Measurements from ENCODE around the gene TBC1D2. TPM values are rescaled to one million over a fixed set of nuclear protein-coding genes. Genes with fewer than 3 reads are reported as not detected.

Gene TBC1D2
- polyA plus RNA-seq, 6 donors from 2014 or later, result 1.3 to 3.1 (median 1.6) TPM; not detected in 1

DNA sequence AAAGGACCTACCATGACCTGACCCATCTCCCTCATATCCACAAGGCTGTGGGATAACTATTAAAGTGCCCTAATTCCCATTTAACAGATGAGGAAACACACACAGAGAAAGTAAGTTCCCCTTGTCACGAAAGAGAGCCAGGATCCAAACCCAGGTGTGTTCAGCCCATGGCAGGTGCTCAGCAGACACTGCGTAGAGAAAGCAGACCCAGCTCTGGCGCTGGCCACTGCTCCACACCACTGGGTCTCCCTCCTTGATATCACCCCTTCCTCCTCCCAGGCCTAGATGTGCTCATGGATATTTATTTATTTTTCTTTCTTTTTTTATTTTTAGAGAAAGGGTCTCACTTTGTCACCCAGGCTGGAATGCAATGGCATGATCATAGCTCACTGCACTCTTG is 39.1 kb downstream of the TBC1D2 start:
- H3K36me3 Mint-ChIP-seq, result peaks cover 0 to 10% of the 10 kb centered on the region in 2 donors
- ATAC-seq (ENCODE audit: low read depth in 2 of 2), result no peak
- H3K27ac Mint-ChIP-seq, result no peak overlapping the region
- H3K4me3 Mint-ChIP-seq, result no peak overlapping the region
- no peaks in the 10 kb centered on the region for H3K27me3 Mint-ChIP-seq
- no peak for DNase-seq
- no peaks in the 10 kb centered on the region for H3K9me3 Mint-ChIP-seq
- no peaks in the 10 kb centered on the region for H3K4me1 Mint-ChIP-seq

DNA sequence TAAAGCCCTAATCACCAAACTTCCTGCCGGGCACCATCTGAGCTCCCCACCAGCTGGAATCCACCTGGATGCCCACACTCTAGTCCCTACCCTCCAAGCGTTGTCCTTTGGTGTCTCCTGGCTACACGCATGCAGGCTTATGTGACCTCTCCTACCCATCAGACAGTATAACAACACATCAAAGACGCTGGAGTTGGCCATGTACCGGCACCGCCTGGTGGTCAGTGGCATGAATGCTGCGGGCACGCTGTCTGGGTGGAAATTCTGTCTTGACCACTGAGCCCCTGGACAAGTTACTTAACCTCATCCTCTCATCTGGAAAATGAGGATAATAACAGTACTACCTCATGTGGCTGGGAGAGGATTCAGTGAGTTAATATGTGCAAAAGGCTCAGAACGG is 39.6 kb downstream of the TBC1D2 start:
- no peak for DNase-seq
- Mint-ChIP-seq H3K27me3 (no peaks in the 10 kb centered on the region), H3K36me3 (peaks cover 0 to 10% of the 10 kb centered on the region in 2 donors), H3K27ac (peak overlapping the region in 1 of 6 donors; percentile 0), H3K4me3 (no peak overlapping the region), H3K9me3 (no peaks in the 10 kb centered on the region), H3K4me1 (no peaks in the 10 kb centered on the region)
- ATAC-seq (ENCODE audit: low read depth in 2 of 2), result no peak

DNA sequence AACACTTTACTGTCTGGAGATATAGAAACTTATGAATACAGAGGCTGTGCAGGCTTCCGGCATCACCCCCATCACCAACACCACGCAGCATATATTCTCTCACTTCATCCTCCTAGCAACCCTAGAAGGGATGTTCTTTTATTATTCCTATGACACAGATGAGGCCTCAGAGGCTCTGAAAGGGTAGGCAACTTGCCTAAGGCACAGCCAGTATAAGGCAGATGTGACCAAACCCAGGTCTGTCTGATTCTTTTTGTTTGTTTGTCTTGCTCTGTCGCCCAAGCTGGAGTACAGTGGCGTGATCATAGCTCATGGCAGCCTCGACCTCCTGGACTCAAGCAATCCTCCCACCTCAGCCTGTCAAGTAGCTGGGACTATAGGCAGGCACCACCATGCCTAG is 40.2 kb downstream of the TBC1D2 start:
- Mint-ChIP-seq H3K27me3 (no peaks in the 10 kb centered on the region), H3K4me1 (no peaks in the 10 kb centered on the region), H3K4me3 (no peak overlapping the region), H3K9me3 (no peaks in the 10 kb centered on the region), H3K36me3 (peaks cover 0 to 10% of the 10 kb centered on the region in 2 donors), H3K27ac (peak overlapping the region in 2 of 6 donors; percentile 0 to 61)
- no peak for ATAC-seq (ENCODE audit: low read depth in 2 of 2)
- DNase-seq, result no peak

DNA sequence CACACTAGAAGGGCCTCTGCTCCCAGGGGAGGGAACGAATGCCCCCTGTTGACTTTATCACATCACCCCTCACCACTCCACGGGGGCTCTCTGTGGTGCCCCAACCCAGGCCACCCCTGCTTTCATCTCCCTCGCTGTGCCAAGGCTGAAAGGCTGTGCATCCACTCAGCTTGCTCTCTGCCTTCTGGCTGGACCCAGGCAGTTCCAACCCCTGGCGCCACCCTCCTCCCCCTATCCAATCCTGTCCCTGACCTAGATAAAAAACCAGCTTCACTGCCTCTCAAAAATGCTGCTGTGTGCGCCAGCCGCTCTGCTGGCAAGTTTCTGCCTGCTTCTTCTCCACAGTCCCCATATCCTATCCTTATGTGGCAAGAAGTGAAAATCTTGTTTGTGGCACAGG is 40.6 kb downstream of the TBC1D2 start:
- ATAC-seq (ENCODE audit: low read depth in 2 of 2) (no peak), DNase-seq (no peak)
- H3K4me3 Mint-ChIP-seq, result no peak overlapping the region
- H3K27ac Mint-ChIP-seq, result peak overlapping the region in 2 of 6 donors; percentile 16 to 71
- no peaks in the 10 kb centered on the region for H3K9me3 Mint-ChIP-seq
- H3K4me1 Mint-ChIP-seq, result no peaks in the 10 kb centered on the region
- peaks cover 0 to 10% of the 10 kb centered on the region in 2 donors for H3K36me3 Mint-ChIP-seq
- no peaks in the 10 kb centered on the region for H3K27me3 Mint-ChIP-seq

DNA sequence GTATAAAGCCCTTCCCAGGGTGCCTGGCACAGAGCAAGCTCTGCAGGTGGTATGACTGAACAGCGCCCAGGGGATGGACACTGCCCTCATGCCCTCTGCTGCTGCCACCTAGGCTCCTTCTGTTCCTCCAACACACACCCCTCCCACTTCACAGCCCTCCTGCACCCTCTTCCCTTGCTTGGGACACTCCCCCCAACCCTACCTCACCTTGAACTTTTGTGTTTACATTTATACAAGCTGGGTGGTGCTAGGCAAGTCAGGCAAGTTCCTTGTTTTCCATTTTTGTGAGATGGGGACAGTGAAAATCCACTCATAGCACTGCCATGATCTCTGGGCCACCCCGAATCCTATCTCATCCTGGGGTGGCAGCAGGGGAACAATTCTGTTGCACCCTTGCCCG is 44.2 kb downstream of the TBC1D2 start:
- Mint-ChIP-seq H3K4me1 (peaks cover 0 to 1% (median 0%) of the 10 kb centered on the region in 3 donors), H3K9me3 (no peaks in the 10 kb centered on the region), H3K4me3 (no peak overlapping the region), H3K36me3 (peaks cover 0 to 10% of the 10 kb centered on the region in 2 donors), H3K27me3 (no peaks in the 10 kb centered on the region), H3K27ac (no peak overlapping the region)
- no peak for DNase-seq
- no peak for ATAC-seq (ENCODE audit: low read depth in 2 of 2)

DNA sequence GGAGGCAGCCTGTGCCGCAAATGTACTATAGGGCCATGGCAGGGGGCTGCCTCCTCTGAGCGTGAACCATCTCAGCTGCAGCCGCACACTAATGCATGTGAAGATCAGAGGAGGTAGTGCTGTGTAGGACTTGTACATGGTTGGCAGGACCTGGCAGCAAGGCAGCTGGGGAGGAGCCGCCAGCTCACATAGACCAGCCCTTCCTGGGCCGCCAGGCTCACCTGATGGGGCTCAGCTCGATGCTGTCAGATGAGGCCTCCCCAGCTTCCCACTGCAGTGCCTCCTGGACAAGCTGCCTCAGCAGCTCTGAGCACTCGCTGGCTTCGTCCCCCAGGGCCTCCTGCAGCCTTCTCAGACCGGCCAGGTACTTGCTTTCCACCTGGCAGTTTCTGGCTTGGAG is 45.0 kb downstream of the TBC1D2 start:
- Mint-ChIP-seq H3K27me3 (no peaks in the 10 kb centered on the region), H3K4me3 (no peak overlapping the region), H3K27ac (no peak overlapping the region), H3K36me3 (peaks cover 0 to 9% of the 10 kb centered on the region in 2 donors), H3K9me3 (no peaks in the 10 kb centered on the region), H3K4me1 (peaks cover 0 to 9% (median 4%) of the 10 kb centered on the region in 3 donors)
- ATAC-seq (ENCODE audit: low read depth in 2 of 2), result no peak
- DNase-seq, result no peak

DNA sequence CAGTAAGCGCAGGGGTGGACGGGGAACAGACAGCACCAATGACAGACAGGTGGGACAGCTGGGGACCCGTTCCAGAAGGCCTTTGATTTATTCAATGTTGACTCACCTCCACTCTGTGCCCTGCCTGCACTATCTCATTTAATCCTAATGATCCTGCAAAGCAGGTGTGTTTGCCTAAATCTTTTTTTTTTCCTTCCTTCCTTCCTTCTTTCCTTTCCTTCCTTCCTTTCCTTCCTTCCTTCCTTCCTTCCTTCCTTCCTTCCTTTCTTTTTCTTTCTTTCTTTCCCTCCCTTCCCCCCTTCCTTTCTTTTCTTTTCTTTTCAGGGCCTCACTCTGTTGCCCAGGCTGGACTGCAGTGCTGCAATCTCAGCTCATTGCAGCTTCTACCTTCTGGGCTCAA is 45.9 kb downstream of the TBC1D2 start:
- H3K4me3 Mint-ChIP-seq, result no peak overlapping the region
- peak overlapping the region in 1 of 6 donors; percentile 81 for H3K27ac Mint-ChIP-seq
- H3K36me3 Mint-ChIP-seq, result no peaks in the 10 kb centered on the region
- peaks cover 0 to 10% (median 5%) of the 10 kb centered on the region in 3 donors for H3K4me1 Mint-ChIP-seq
- ATAC-seq (ENCODE audit: low read depth in 2 of 2), result no peak
- no peak for DNase-seq
- no peaks in the 10 kb centered on the region for H3K27me3 Mint-ChIP-seq
- H3K9me3 Mint-ChIP-seq, result no peaks in the 10 kb centered on the region

DNA sequence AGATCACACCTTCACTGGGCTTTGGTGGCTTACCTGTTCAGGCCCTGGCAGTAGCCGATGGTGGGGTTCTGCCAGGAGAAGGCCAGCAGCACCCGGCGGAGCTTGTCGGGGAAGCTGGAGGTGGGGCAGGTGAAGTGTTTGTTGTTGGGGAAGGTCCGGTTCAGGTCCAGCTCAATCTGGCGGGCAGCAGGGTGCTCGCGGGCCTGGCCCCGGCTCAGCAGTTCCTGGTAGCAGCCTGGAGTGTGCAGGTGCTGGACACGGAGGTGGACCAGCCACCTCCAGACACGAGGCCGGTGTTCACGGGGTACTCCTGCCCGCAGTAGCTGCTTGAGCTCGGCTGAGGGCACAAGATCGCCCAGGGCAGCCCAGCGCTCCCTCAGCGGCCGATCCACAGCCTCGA is 46.8 kb downstream of the TBC1D2 start:
- no peaks in the 10 kb centered on the region for H3K27me3 Mint-ChIP-seq
- H3K4me3 Mint-ChIP-seq, result no peak overlapping the region
- H3K36me3 Mint-ChIP-seq, result no peaks in the 10 kb centered on the region
- ATAC-seq (ENCODE audit: low read depth in 2 of 2) (no peak), DNase-seq (no peak)
- H3K27ac Mint-ChIP-seq, result no peak overlapping the region
- no peaks in the 10 kb centered on the region for H3K9me3 Mint-ChIP-seq
- H3K4me1 Mint-ChIP-seq, result peaks cover 0 to 10% (median 5%) of the 10 kb centered on the region in 3 donors

DNA sequence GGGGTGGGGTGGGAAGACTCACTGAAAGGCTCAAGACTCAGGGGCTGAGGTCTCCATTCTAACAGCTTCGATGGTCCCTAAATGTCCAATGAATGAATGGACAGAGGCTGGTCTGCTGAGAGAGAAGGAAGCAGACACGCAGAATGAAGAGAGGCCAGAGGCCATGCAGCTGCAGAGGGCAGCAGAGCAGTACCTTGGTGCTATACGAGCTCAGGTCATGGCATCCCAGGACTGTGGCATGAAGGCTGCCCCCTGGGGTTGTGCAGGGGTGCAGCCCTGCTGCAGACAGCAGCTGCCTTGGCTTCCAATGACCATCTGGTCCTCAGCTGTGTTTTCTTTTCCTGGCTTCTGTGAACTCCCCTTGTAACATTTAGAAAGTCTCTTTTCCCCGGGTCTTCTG is 47.8 kb downstream of the TBC1D2 start:
- Mint-ChIP-seq H3K4me1 (peaks cover 0 to 10% (median 5%) of the 10 kb centered on the region in 3 donors), H3K9me3 (no peaks in the 10 kb centered on the region), H3K36me3 (no peaks in the 10 kb centered on the region), H3K27ac (peak overlapping the region in 1 of 6 donors; percentile 90), H3K27me3 (no peaks in the 10 kb centered on the region), H3K4me3 (no peak overlapping the region)
- ATAC-seq (ENCODE audit: low read depth in 2 of 2) (no peak), DNase-seq (no peak)

DNA sequence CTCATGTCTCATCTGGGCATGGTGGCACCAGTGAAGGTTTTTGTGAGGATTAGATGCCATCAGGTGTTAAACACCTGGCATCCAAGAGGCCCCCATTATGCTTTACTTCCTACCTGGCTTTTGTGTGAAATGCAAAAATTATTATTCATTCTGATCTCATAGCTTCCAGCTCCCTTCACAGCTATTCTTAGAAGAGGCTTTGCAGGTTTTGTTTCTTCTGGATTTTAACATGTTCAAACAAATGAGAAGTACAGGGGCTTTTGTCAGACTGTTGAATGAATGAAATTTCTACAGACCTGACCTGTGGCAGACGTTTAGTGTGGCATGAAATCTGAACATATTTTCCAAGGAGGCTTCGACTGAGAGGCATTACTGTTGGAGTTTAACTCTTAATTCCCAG is 48.7 kb downstream of the TBC1D2 start:
- Mint-ChIP-seq H3K36me3 (no peaks in the 10 kb centered on the region), H3K9me3 (no peaks in the 10 kb centered on the region)

DNA sequence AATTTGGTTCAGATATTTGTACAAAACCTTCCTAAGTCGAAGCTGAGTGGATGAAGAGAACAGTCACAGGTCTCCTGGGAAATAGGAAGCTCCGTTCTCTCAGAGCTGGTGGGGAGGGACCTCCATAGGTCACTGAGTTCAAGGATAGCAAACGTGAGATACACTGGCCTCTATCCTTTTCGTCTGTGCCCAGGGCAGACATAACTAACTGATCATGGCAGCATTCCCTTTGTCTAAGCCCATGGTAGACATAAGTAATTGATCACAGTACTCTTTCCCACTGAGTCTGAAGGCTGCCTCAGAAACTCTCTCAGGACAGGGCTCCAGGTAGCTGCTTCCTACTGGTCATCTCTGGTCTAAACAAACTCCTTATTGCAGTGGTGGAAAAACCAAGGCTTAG is 50.8 kb downstream of the TBC1D2 start:
- no peak for ATAC-seq (ENCODE audit: low read depth in 2 of 2)
- Mint-ChIP-seq H3K4me3 (peak overlapping the region in 1 of 8 donors; percentile 25), H3K4me1 (peaks cover 0 to 16% (median 5%) of the 10 kb centered on the region in 3 donors), H3K36me3 (no peaks in the 10 kb centered on the region), H3K27me3 (no peaks in the 10 kb centered on the region), H3K9me3 (no peaks in the 10 kb centered on the region), H3K27ac (no peak overlapping the region)
- no peak for DNase-seq

More for the DNA sequence above, 48.7 kb downstream of the TBC1D2 start:
- Mint-ChIP-seq H3K4me3 (no peak overlapping the region), H3K27me3 (no peaks in the 10 kb centered on the region), H3K27ac (peak overlapping the region in 1 of 6 donors; percentile 90), H3K4me1 (peaks cover 0 to 10% (median 5%) of the 10 kb centered on the region in 3 donors)
- DNase-seq (no peak), ATAC-seq (ENCODE audit: low read depth in 2 of 2) (no peak)

DNA sequence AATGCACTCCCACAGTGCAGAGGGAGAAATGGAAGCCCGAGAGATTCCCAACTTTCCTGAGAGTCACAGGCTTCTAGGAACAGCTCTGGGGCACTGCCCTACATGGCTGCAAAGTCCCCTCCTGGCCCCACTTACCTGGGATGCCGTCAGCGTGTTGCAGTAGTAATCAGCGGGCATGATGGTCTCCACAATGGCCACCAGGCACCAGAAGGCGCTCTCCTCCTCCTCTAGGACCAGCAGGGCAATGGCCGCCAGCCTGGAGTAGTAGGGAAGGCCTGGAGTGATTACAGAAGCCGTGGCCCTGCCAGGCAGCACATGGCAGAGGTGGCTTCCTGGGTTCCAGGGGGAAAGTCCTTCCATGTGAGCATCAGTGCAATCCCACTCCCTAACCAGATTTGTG is 52.3 kb downstream of the TBC1D2 start:
- H3K27ac Mint-ChIP-seq, result no peak overlapping the region
- ATAC-seq (ENCODE audit: low read depth in 2 of 2) (no peak), DNase-seq (no peak)
- no peaks in the 10 kb centered on the region for H3K36me3 Mint-ChIP-seq
- no peak overlapping the region for H3K4me3 Mint-ChIP-seq
- no peaks in the 10 kb centered on the region for H3K27me3 Mint-ChIP-seq
- no peaks in the 10 kb centered on the region for H3K9me3 Mint-ChIP-seq
- peaks cover 0 to 16% (median 5%) of the 10 kb centered on the region in 3 donors for H3K4me1 Mint-ChIP-seq

DNA sequence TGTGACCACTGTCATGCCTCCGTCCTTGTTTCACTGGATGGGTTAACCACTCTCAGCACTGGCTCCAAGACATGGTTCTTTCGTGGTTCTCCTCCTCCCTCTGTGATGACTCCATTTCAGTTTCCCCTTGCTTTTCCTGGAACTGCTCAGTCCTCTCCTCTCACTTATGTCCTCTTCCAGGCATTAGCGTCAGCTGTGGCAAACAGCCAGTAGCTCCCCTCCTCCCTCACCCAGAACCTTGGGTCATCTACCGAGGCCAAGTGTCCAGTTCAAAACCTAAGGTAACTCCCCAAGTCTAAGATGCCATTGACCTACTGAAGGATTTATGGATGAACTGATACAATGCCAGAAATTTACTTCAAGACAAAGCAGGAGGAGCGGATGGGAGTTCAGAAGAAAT is 53.2 kb downstream of the TBC1D2 start:
- Mint-ChIP-seq H3K27ac (no peak overlapping the region), H3K4me3 (peak overlapping the region in 1 of 8 donors; percentile 2), H3K9me3 (no peaks in the 10 kb centered on the region), H3K4me1 (peaks cover 0 to 16% (median 5%) of the 10 kb centered on the region in 3 donors), H3K36me3 (no peaks in the 10 kb centered on the region), H3K27me3 (no peaks in the 10 kb centered on the region)
- ATAC-seq (ENCODE audit: low read depth in 2 of 2) (no peak), DNase-seq (no peak)

DNA sequence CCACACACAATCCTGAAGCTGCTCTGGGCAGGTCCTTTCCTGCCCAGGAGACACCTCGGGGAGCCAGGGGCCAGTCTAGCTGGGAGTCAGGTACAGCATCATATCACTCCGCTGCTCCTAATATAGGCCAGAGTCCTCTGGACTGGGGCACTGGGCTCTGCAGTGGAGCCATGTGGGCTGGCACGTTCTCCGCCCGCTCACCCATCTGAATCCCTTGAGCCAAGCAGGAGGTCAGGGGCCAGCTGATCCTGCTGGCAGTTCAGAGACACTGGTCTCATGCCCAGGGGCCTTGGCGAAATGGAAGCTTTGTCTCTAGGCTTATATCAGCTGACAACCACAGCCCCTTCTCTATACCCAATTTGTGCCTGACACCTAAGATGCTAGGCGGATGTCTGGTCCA is 53.7 kb downstream of the TBC1D2 start:
- H3K4me1 Mint-ChIP-seq, result peaks cover 0 to 16% (median 5%) of the 10 kb centered on the region in 3 donors
- no peak overlapping the region for H3K27ac Mint-ChIP-seq
- H3K4me3 Mint-ChIP-seq, result no peak overlapping the region
- H3K9me3 Mint-ChIP-seq, result no peaks in the 10 kb centered on the region
- no peaks in the 10 kb centered on the region for H3K36me3 Mint-ChIP-seq
- ATAC-seq (ENCODE audit: low read depth in 2 of 2) (no peak), DNase-seq (no peak)
- no peaks in the 10 kb centered on the region for H3K27me3 Mint-ChIP-seq

DNA sequence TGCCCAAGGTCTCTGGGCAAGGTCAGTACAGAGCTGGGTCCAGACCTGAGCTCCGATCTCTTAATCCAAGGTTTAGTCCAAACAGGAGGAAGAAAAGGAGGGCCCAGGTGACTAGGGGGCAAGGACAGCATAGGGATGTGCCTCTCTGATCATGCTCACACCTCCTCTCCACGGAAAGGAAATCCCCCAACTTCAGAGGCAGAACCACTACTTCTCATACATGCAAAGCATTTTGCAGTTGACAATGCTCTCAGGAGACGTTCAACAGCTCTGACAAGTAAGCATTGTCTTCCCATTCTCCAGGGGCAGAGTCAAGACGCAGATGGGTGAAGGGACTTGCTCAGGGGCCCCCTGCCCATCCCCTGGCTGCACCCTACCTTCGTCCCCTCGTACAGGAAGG is 54.3 kb downstream of the TBC1D2 start:
- Mint-ChIP-seq H3K27me3 (no peaks in the 10 kb centered on the region), H3K36me3 (no peaks in the 10 kb centered on the region), H3K4me3 (no peak overlapping the region), H3K4me1 (peaks cover 0 to 13% (median 5%) of the 10 kb centered on the region in 3 donors), H3K27ac (peak overlapping the region in 1 of 6 donors; percentile 50), H3K9me3 (no peaks in the 10 kb centered on the region)
- DNase-seq (no peak), ATAC-seq (ENCODE audit: low read depth in 2 of 2) (peak in 1 of 2 donors; percentile 45)
